ENCODE measurements around the gene CBLN1.

GRCh38 chr16:49278944-49279725 is 2.5 kb downstream of the CBLN1 start:
- TF ChIP-seq CTCF (IDR thresholded peaks at IDR 0.05 in 2 of 3, conservative IDR thresholded peaks at IDR 0.05 in 1 of 3; ENCODE audit: insufficient read depth in 2 of 3, low read depth in 1 of 3, low read length in 3 of 3) (no peak), EZH2 (IDR thresholded peaks at IDR 0.05; ENCODE audit: borderline replicate concordance, low read depth, low read length) (no peak), YY1 (IDR thresholded peaks at IDR 0.05; ENCODE audit: borderline replicate concordance in 1 of 3, control insufficient read depth in 1 of 3, extremely low read depth in 1 of 3, insufficient read depth in 3 of 3, insufficient read length in 1 of 3, insufficient replicate concordance in 2 of 3, low read depth in 1 of 3, low read length in 2 of 3) (no peak), ZBTB2 (IDR thresholded peaks at IDR 0.05) (no peak), NR0B1 (IDR thresholded peaks at IDR 0.05; ENCODE audit: partially characterized antibody) (no peak), PHB (CRISPR knock-in tag; IDR thresholded peaks at IDR 0.05) (no peak), CHD7 (IDR thresholded peaks at IDR 0.05; ENCODE audit: low read depth, low read length) (no peak)
